ENCODE data around the gene AKR1C2.
"Not testable (repeated sequence)": the region's sequence is repeated elsewhere in the genome, so short reads cannot be mapped to it uniquely, and the experiment has no call there.

The AKR1C2 gene

GRCh38 chr10:4961558-4961957, 42.1 kb downstream of the AKR1C2 start:
- not testable (repeated sequence) for DNase-seq

GRCh38 chr10:4956955-4957645, 46.6 kb downstream of the AKR1C2 start:
- DNase-seq, result not testable (repeated sequence)

GRCh38 chr10:4956088-4956487, 47.6 kb downstream of the AKR1C2 start:
- DNase-seq, result not testable (repeated sequence)

- DNase-seq, result no peak
These were observed 50.3 kb downstream of the AKR1C2 start for GRCh38 chr10:4953405-4953804.

GRCh38 chr10:4951512-4952162, 52.0 kb downstream of the AKR1C2 start:
- not testable (repeated sequence) for DNase-seq

- DNase-seq, result no peak
These were observed 55.7 kb downstream of the AKR1C2 start for GRCh38 chr10:4947635-4948596.

GRCh38 chr10:4947039-4947634, 56.5 kb downstream of the AKR1C2 start:
- DNase-seq, result no peak

GRCh38 chr10:4945766-4946717, 57.6 kb downstream of the AKR1C2 start:
- no peak for DNase-seq

GRCh38 chr10:4944841-4945240, 58.8 kb downstream of the AKR1C2 start:
- DNase-seq, result no peak

- no peak for DNase-seq
These were observed 59.8 kb downstream of the AKR1C2 start for GRCh38 chr10:4943821-4944220.

GRCh38 chr10:4943416-4943815, 60.2 kb downstream of the AKR1C2 start:
- not testable (repeated sequence) for DNase-seq

GRCh38 chr10:4942931-4943330, 60.7 kb downstream of the AKR1C2 start:
- DNase-seq, result not testable (repeated sequence)

- no peak for DNase-seq
These were observed 61.9 kb downstream of the AKR1C2 start for GRCh38 chr10:4941540-4942330.

- not testable (repeated sequence) for DNase-seq
These were observed 62.7 kb downstream of the AKR1C2 start for GRCh38 chr10:4940909-4941308.

GRCh38 chr10:4940073-4940428, 63.6 kb downstream of the AKR1C2 start:
- not testable (repeated sequence) for DNase-seq

GRCh38 chr10:4939224-4940072, 64.2 kb downstream of the AKR1C2 start:
- no peak for DNase-seq

Measured in nucleus accumbens (tissue), 56 donors.